ENCODE results near the gene ACBD6. TPM values are rescaled to one million over a fixed set of nuclear protein-coding genes. Genes with fewer than 3 reads are reported as not detected.

The ACBD6 gene
- total RNA-seq, 5 donors from 2014 or later (not counting 1 experiment from before 2014, with no cell fraction given) = 44.3 to 58.5 (median 53.0) TPM

GRCh38 chr1:180392020-180392419 is 110.4 kb downstream of the ACBD6 start:
- peaks cover 6 to 8% (median 8%) of the 10 kb centered on the region in 3 donors for H3K4me1 Mint-ChIP-seq
- Histone ChIP-seq H3K4me3 (ENCODE audit: control insufficient read depth in 1 of 2, extremely low read depth in 1 of 2, low read length in 1 of 2) (no peak overlapping the region), H3K9me3 (no peaks in the 10 kb centered on the region), H3K36me3 (ENCODE audit: control insufficient read depth in 2 of 2, extremely low read depth in 1 of 2, insufficient read depth in 1 of 2, low read length in 1 of 2) (no peaks in the 10 kb centered on the region), H3K27me3 (replicated peaks in 1 of 2; ENCODE audit: control insufficient read depth in 2 of 2, extremely low read depth in 1 of 2, insufficient read depth in 2 of 2, low read length in 1 of 2) (no peaks in the 10 kb centered on the region), H3K4me1 (ENCODE audit: control insufficient read depth in 1 of 2, extremely low read depth in 1 of 2, insufficient read depth in 2 of 2, low read length in 2 of 2) (no peaks in the 10 kb centered on the region), H3K27ac (ENCODE audit: low read length) (no peak overlapping the region)
- DNase-seq = no peak
- H3K36me3 Mint-ChIP-seq = peaks cover 67% of the 10 kb centered on the region
- H3K4me3 Mint-ChIP-seq = no peak overlapping the region
- no peak for ATAC-seq (replicated peaks in 1 of 4)
- ChIA-PET POLR2A (no interaction called here), CTCF (no interaction called here)
- no peaks in the 10 kb centered on the region for H3K27me3 Mint-ChIP-seq
- H3K9me3 Mint-ChIP-seq = peaks cover 8 to 43% (median 25%) of the 10 kb centered on the region in 3 donors
- no peak overlapping the region for H3K27ac Mint-ChIP-seq

GRCh38 chr1:180387413-180387812 is 115.0 kb downstream of the ACBD6 start:
- Histone ChIP-seq H3K4me3 (ENCODE audit: control insufficient read depth in 1 of 2, extremely low read depth in 1 of 2, low read length in 1 of 2) (no peak overlapping the region), H3K9me3 (peaks cover 2% of the 10 kb centered on the region), H3K27ac (ENCODE audit: low read length) (no peak overlapping the region), H3K27me3 (replicated peaks in 1 of 2; ENCODE audit: control insufficient read depth in 2 of 2, extremely low read depth in 1 of 2, insufficient read depth in 2 of 2, low read length in 1 of 2) (no peaks in the 10 kb centered on the region), H3K36me3 (ENCODE audit: control insufficient read depth in 2 of 2, extremely low read depth in 1 of 2, insufficient read depth in 1 of 2, low read length in 1 of 2) (peaks cover 0 to 3% of the 10 kb centered on the region in 2 donors), H3K4me1 (ENCODE audit: control insufficient read depth in 1 of 2, extremely low read depth in 1 of 2, insufficient read depth in 2 of 2, low read length in 2 of 2) (no peaks in the 10 kb centered on the region)
- Mint-ChIP-seq H3K27ac (no peak overlapping the region), H3K4me1 (peaks cover 5 to 8% (median 7%) of the 10 kb centered on the region in 3 donors), H3K27me3 (no peaks in the 10 kb centered on the region), H3K36me3 (peaks cover 61% of the 10 kb centered on the region), H3K9me3 (peaks cover 13 to 49% (median 33%) of the 10 kb centered on the region in 3 donors), H3K4me3 (no peak overlapping the region)
- ATAC-seq (replicated peaks in 1 of 4) (no peak), DNase-seq (no peak)
- POLR2A ChIA-PET = no interaction called here
- CTCF ChIA-PET = no interaction called here
- WGBS (ENCODE audit: insufficient coverage) = no CpG with 5 or more reads among the region's 1 CpG

- Mint-ChIP-seq H3K36me3 (peaks cover 63% of the 10 kb centered on the region), H3K4me3 (no peak overlapping the region), H3K27me3 (no peaks in the 10 kb centered on the region), H3K9me3 (peaks cover 17 to 53% (median 37%) of the 10 kb centered on the region in 3 donors), H3K4me1 (peaks cover 5 to 10% (median 9%) of the 10 kb centered on the region in 3 donors), H3K27ac (no peak overlapping the region)
- Histone ChIP-seq H3K27me3 (replicated peaks in 1 of 2; ENCODE audit: control insufficient read depth in 2 of 2, extremely low read depth in 1 of 2, insufficient read depth in 2 of 2, low read length in 1 of 2) (no peaks in the 10 kb centered on the region), H3K4me3 (ENCODE audit: control insufficient read depth in 1 of 2, extremely low read depth in 1 of 2, low read length in 1 of 2) (no peak overlapping the region), H3K36me3 (ENCODE audit: control insufficient read depth in 2 of 2, extremely low read depth in 1 of 2, insufficient read depth in 1 of 2, low read length in 1 of 2) (peaks cover 0 to 3% of the 10 kb centered on the region in 2 donors), H3K9me3 (peaks cover 2% of the 10 kb centered on the region), H3K27ac (ENCODE audit: low read length) (no peak overlapping the region), H3K4me1 (ENCODE audit: control insufficient read depth in 1 of 2, extremely low read depth in 1 of 2, insufficient read depth in 2 of 2, low read length in 2 of 2) (no peaks in the 10 kb centered on the region)
- no CpG with 5 or more reads among the region's 4 CpGs for WGBS (ENCODE audit: insufficient coverage)
- DNase-seq (no peak), ATAC-seq (replicated peaks in 1 of 4) (no peak)
- ChIA-PET POLR2A (no interaction called here), CTCF (no interaction called here)
Observed at GRCh38 chr1:180386745-180387367, 115.5 kb downstream of the ACBD6 start.

- ATAC-seq (replicated peaks in 1 of 4) (no peak), DNase-seq (no peak)
- ChIA-PET POLR2A (no interaction called here), CTCF (no interaction called here)
- H3K27ac Mint-ChIP-seq = no peak overlapping the region
- no peaks in the 10 kb centered on the region for H3K27me3 ChIP-seq (replicated peaks in 1 of 2; ENCODE audit: control insufficient read depth in 2 of 2, extremely low read depth in 1 of 2, insufficient read depth in 2 of 2, low read length in 1 of 2)
- H3K36me3 ChIP-seq (ENCODE audit: control insufficient read depth in 2 of 2, extremely low read depth in 1 of 2, insufficient read depth in 1 of 2, low read length in 1 of 2) = peaks cover 0 to 3% of the 10 kb centered on the region in 2 donors
- no peak overlapping the region for H3K4me3 Mint-ChIP-seq
- H3K27me3 Mint-ChIP-seq = no peaks in the 10 kb centered on the region
- H3K4me3 ChIP-seq (ENCODE audit: control insufficient read depth in 1 of 2, extremely low read depth in 1 of 2, low read length in 1 of 2) = no peak overlapping the region
- peaks cover 64% of the 10 kb centered on the region for H3K36me3 Mint-ChIP-seq
- H3K4me1 Mint-ChIP-seq = peaks cover 5 to 7% (median 6%) of the 10 kb centered on the region in 3 donors
- H3K4me1 ChIP-seq (ENCODE audit: control insufficient read depth in 1 of 2, extremely low read depth in 1 of 2, insufficient read depth in 2 of 2, low read length in 2 of 2) = no peaks in the 10 kb centered on the region
- H3K27ac ChIP-seq (ENCODE audit: low read length) = no peak overlapping the region
- H3K9me3 Mint-ChIP-seq = peaks cover 17 to 60% (median 41%) of the 10 kb centered on the region in 3 donors
- peaks cover 2% of the 10 kb centered on the region for H3K9me3 ChIP-seq
Observed at GRCh38 chr1:180385144-180385543, 117.2 kb downstream of the ACBD6 start.

- Mint-ChIP-seq H3K27ac (no peak overlapping the region), H3K4me1 (peaks cover 5 to 7% (median 6%) of the 10 kb centered on the region in 3 donors), H3K4me3 (no peak overlapping the region), H3K27me3 (no peaks in the 10 kb centered on the region), H3K36me3 (peaks cover 71% of the 10 kb centered on the region), H3K9me3 (peaks cover 21 to 67% (median 47%) of the 10 kb centered on the region in 3 donors)
- no peak overlapping the region for H3K4me3 ChIP-seq (ENCODE audit: control insufficient read depth in 1 of 2, extremely low read depth in 1 of 2, low read length in 1 of 2)
- peaks cover 2% of the 10 kb centered on the region for H3K9me3 ChIP-seq
- no peaks in the 10 kb centered on the region for H3K27me3 ChIP-seq (replicated peaks in 1 of 2; ENCODE audit: control insufficient read depth in 2 of 2, extremely low read depth in 1 of 2, insufficient read depth in 2 of 2, low read length in 1 of 2)
- H3K4me1 ChIP-seq (ENCODE audit: control insufficient read depth in 1 of 2, extremely low read depth in 1 of 2, insufficient read depth in 2 of 2, low read length in 2 of 2) = no peaks in the 10 kb centered on the region
- CTCF ChIA-PET = no interaction called here
- POLR2A ChIA-PET = interaction anchor here in 1 of 2 donors (0.6 kb wide), 1 partner anchor 80 kb away, joined by 3 read pairs; no protein-coding TSS in a partner anchor
- H3K36me3 ChIP-seq (ENCODE audit: control insufficient read depth in 2 of 2, extremely low read depth in 1 of 2, insufficient read depth in 1 of 2, low read length in 1 of 2) = peaks cover 0 to 3% of the 10 kb centered on the region in 2 donors
- ATAC-seq (replicated peaks in 1 of 4) = no peak
- H3K27ac ChIP-seq (ENCODE audit: low read length) = no peak overlapping the region
- no peak for DNase-seq
- 100% methylated on average over 1 of the region's 3 CpGs for WGBS (ENCODE audit: insufficient coverage)
Observed at GRCh38 chr1:180384286-180385005, 117.9 kb downstream of the ACBD6 start.

GRCh38 chr1:180382326-180383115 is 119.9 kb downstream of the ACBD6 start:
- ATAC-seq (replicated peaks in 1 of 4) = no peak
- Histone ChIP-seq H3K27me3 (replicated peaks in 1 of 2; ENCODE audit: control insufficient read depth in 2 of 2, extremely low read depth in 1 of 2, insufficient read depth in 2 of 2, low read length in 1 of 2) (no peaks in the 10 kb centered on the region), H3K9me3 (peaks cover 2% of the 10 kb centered on the region), H3K36me3 (ENCODE audit: control insufficient read depth in 2 of 2, extremely low read depth in 1 of 2, insufficient read depth in 1 of 2, low read length in 1 of 2) (peaks cover 0 to 3% of the 10 kb centered on the region in 2 donors), H3K4me1 (ENCODE audit: control insufficient read depth in 1 of 2, extremely low read depth in 1 of 2, insufficient read depth in 2 of 2, low read length in 2 of 2) (no peaks in the 10 kb centered on the region), H3K27ac (ENCODE audit: low read length) (no peak overlapping the region), H3K4me3 (ENCODE audit: control insufficient read depth in 1 of 2, extremely low read depth in 1 of 2, low read length in 1 of 2) (no peak overlapping the region)
- ChIA-PET POLR2A (no interaction called here), CTCF (no interaction called here)
- H3K27ac Mint-ChIP-seq = peak overlapping the region in 1 of 2 donors; percentile 13
- peaks cover 76% of the 10 kb centered on the region for H3K36me3 Mint-ChIP-seq
- no peak for DNase-seq
- WGBS (ENCODE audit: insufficient coverage) = no CpG with 5 or more reads among the region's 5 CpGs
- H3K9me3 Mint-ChIP-seq = peaks cover 21 to 75% (median 49%) of the 10 kb centered on the region in 3 donors
- H3K4me1 Mint-ChIP-seq = peaks cover 5 to 7% (median 6%) of the 10 kb centered on the region in 3 donors
- no peaks in the 10 kb centered on the region for H3K27me3 Mint-ChIP-seq
- no peak overlapping the region for H3K4me3 Mint-ChIP-seq

Measured in T-cell (primary cell).